ENCODE measurements around the gene AP1G2.
"Not testable (repeated sequence)": the region's sequence is repeated elsewhere in the genome, so short reads cannot be mapped to it uniquely, and the experiment has no call there.

AP1G2 gene, protein sequence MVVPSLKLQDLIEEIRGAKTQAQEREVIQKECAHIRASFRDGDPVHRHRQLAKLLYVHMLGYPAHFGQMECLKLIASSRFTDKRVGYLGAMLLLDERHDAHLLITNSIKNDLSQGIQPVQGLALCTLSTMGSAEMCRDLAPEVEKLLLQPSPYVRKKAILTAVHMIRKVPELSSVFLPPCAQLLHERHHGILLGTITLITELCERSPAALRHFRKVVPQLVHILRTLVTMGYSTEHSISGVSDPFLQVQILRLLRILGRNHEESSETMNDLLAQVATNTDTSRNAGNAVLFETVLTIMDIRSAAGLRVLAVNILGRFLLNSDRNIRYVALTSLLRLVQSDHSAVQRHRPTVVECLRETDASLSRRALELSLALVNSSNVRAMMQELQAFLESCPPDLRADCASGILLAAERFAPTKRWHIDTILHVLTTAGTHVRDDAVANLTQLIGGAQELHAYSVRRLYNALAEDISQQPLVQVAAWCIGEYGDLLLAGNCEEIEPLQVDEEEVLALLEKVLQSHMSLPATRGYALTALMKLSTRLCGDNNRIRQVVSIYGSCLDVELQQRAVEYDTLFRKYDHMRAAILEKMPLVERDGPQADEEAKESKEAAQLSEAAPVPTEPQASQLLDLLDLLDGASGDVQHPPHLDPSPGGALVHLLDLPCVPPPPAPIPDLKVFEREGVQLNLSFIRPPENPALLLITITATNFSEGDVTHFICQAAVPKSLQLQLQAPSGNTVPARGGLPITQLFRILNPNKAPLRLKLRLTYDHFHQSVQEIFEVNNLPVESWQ

DNA sequence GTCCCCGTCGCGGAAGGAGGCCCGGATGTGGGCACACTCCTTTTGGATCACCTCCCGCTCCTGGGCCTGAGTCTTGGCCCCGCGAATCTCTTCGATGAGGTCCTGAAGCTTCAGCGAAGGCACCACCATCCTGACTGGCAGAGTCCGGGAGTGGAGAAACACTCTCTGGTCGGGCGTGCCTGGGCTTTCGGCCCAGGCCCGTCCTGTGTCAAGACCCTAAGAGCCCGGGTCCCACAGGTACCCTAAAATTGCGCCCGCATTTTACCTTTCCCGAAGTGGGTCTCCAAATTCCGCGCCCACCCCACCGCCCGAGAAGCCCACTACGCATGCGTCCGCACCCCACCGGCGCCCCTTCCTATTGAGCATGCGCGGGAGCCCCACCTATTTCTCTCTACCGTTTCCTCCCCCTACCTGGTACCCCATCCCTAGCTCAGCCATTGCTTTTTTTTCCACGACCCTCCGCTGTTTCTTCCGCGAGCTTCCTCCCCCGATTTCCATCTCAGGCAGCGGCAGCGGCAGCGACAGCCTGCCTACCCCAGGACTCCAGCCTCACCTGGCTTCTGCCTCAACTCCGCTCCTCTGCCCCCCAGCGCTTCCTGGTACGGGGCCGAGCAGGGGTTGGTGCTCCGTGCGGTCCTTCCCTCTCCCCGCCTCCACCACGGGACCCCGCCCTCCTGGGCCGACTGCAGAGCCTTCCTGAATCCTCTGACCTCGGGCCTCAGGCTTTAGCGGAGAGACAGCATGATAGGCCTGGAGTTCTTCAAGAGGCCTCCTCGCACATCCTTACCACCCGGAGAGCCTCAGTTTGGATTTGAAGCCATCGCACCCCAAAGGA lies at the start of gene AP1G2:
Gene AP1G2, minus strand, starts transcription at position 606 of the 835 bp plus-strand sequence. Its CDS starts 477 bp downstream, at position 129.
- DNase-seq (ENCODE audit: low read depth) = peak; percentile 85

DNA sequence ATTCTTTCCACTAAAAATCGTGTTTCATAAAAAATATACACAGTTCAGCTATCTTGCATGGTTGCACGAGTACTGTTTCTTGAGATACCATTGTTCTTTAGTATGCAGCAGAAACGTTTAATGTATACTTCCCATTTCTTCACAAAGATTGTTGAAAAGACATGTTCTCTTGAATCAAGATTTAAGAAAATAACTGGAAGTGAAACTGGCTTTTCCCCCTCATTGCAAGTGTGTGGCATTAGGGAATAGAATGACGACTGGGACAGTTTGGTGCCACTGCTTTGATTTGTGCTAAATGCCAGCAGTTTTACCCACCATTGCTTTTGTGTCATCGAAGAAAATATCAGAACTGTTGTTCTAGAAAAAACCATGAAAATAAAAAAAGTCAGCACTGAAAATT lies 48.3 kb upstream of the AP1G2 start:
- DNase-seq (ENCODE audit: low read depth) = no peak

DNA sequence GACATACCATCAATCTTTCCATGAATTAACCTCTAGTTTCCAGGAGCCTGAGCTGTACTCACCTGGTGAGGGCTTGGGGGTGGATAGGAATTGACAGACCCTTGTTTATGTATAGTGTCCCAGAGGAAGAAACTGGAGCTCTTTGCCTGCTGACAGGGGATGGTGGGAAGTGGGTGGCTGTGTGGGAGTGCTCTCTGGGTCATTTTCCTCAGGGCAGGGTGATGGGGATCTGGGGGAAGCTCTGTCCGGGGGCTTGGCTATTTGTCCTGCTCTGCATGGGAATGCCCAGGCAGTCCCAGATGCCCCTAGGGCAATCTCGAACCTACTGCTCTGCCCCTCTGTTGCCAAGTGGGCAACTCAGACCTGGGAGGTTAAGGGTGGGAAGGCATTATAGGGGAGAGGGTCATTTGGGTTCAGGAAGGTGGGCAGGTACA lies 46.8 kb upstream of the AP1G2 start:
- no peak for DNase-seq (ENCODE audit: low read depth)

DNA sequence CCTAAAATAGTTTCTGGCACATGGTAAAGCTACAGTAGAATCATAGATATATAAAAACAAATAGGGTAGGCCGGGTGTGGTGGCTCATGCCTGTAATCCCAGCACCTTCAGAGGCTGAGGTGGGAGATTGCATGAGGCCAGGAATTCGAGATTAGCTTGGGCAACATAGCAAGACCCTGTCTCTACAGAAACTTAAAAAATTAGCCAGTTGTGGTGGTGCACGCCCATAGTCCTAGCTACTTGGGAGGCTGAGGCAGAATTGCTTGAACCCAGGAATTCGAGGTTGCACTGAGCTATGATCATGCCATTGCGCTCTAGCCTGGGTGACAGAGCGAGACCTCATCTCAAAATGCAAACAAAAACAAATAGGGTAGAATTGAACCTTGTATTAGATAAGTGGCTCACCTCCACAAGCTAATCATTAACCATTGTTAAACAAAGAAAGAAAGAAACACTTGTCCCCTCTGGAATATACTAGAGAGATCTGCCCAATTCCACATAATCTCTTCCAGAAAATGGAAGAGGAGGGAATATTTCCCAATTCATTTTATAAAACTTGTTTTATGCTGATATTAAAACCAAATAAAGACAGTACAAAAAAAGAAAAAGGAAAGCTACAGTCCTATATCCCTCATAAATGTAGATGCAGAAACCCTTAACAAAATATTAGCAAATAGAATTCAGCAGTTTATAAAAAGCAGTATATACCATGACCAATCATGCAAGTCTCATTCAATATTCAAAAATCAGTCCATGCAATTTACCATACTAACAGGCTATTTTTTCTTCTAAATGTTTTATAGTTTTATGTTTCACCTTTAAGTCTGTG lies 45.9 kb upstream of the AP1G2 start:
- DNase-seq (ENCODE audit: low read depth) = no peak

DNA sequence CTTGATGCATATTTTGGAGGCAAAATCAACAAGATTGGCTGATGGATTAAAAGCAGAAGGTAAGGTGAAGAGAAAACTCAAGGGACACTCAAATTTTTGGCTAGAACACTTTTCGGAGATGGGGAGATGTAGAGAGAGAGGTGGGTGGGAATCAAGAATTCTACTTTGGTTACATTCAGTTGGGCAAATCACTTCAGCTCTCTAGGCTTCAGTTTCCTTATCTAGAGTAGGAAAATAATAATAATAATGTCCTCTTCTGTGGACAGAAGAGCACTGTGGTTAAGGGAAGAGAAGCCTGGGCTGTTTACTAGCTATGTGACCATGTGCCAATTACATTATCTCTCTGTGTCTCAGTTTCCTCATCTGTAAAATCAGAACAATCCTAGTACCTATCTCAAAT lies 45.2 kb upstream of the AP1G2 start:
- no peak for DNase-seq (ENCODE audit: low read depth)

DNA sequence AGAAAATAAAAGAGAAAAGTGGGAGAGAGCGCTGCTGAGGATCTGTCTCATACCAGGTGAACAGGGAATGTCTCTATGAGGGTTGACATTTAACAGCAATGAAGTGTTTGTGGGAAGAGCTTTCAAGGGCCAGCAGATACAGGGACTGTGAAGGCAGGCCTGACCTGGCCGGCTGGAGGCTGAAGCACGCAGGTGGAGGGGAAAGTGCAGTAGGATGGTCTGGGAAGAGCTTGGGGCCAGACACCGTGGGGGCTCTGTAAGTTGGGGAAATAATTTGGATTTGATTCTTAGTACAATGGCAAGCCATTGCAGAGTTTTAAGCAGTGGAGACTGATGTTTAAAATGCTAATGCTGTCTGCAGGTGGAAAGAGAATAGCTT lies 44.8 kb upstream of the AP1G2 start:
- no peak for DNase-seq (ENCODE audit: low read depth)

DNA sequence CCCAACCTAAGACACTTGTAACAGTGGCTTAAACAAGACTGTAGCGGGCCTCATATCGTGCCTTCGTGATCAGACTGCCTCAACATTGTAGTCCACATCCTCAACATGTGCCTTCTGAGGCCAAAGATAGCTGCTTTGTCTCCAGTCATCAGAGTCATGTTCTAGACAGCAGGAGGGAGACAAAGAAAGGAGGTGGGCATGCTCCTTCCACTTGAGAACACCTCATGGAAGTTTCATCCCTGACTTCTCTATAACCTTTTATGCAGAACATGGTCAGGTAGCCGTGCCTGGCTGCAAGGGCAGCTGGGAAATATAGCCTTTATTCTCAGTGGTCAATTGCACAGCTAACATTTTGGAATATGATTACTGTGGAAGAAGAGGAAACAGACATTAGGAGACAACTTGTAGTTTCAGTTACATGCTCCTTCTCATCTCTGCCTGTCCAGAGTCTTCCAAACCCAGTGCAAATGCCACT lies 43.3 kb upstream of the AP1G2 start:
- no peak for DNase-seq (ENCODE audit: low read depth)

DNA sequence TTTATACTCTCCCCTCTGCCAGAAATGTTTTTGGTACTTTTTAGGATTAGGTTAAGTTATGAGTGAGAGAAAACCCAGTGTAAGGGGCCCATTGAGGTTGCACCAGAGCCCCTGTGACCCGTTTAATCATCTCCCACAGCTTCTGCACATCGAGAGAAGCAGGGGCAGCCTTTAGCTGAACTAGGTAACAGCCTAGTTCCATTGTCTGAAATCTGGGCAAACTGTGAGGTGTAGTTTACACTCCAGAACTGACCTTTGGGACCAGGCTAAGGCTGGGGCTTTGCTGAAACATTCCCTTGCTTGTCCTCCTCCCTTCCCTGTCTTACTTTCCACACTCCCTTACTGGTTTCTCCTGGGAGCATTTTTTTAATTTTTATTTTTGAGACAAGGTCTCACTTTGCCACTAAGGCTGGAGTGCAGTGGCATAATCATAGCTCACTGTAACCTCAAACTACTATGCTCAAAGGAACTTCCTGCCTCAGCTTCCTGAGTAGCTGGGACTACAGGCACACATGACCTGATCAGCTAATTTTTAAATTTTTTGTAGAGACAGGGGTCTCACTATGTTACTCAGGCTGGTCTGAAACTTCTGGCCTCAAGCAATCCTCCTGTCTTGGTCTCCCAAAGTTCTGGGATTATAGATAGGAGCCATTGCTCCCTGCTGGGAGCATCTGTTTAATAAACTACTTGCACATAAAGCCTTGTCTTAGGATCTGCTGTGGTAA lies 42.7 kb upstream of the AP1G2 start:
- no peak for DNase-seq (ENCODE audit: low read depth)

DNA sequence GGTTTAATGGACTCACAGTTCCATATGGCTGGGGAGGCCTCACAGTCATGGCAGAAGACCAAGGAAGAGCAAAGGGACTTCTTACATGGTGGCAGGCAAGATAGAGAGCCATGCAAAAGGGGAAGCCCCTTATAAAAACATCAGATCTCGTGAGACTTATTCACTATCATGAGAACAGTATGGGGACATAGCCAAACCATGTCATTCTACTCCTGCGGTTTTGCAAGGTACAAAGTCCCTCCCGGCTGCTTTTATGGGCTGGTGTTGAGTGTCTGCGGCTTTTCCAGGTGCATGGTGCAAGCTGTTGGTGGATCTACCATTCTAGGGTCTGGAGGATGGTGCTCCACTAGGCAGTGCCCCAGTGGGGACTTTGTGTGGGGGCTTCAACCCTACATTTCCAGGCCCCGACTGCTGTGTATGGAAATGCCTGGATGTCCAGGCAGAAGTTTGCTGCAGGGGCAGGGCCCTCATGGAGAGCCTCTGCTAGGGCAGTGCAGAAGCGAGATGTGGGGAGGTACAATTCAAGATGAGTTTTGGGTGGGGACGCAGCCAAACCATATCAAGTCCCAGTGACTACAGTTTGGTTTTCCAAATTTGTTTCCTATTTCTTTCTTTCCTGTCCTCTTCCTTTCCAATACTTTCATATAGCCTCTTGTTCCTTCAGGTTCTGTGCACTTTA lies 42.0 kb upstream of the AP1G2 start:
- not testable (repeated sequence) for DNase-seq (ENCODE audit: low read depth)

DNA sequence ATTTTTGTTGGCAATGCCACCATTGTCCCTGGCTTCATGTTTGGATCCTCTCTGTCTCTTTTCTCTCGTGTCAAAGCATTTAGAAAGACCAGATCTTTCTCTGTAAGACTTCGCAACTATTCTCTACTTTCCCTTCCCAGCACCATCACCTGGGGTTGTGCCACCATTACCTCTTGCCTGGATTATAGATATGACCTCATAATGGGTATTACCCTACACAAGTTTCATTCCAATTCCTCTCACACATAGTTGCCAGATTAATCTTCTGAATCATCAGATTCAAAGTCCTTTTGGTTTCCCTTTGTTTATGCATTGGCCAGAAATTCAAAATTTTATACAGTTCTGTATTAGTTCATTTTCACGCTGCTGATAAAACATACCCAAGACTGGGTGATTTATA lies 41.4 kb upstream of the AP1G2 start:
- no peak for DNase-seq (ENCODE audit: low read depth)

DNA sequence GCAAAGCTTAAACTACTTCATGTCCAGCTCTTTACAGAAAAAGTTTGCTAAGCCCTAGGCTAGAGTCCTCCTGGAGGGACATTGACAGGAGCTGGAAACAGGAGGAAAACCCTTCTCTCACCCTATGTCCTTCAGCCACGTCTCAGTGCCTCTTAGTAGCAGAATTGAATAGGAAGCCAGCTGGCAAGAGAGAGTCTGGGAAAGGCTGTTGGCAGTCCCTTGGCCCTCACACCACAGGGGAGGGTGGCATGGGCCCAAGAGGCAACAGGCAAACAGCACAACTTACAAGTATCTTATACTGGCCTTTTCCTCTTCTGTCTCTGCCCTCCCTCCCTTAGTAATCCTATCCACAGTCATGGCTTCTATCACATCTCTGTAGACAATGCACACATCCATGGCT lies 40.9 kb upstream of the AP1G2 start:
- DNase-seq (ENCODE audit: low read depth) = no peak

DNA sequence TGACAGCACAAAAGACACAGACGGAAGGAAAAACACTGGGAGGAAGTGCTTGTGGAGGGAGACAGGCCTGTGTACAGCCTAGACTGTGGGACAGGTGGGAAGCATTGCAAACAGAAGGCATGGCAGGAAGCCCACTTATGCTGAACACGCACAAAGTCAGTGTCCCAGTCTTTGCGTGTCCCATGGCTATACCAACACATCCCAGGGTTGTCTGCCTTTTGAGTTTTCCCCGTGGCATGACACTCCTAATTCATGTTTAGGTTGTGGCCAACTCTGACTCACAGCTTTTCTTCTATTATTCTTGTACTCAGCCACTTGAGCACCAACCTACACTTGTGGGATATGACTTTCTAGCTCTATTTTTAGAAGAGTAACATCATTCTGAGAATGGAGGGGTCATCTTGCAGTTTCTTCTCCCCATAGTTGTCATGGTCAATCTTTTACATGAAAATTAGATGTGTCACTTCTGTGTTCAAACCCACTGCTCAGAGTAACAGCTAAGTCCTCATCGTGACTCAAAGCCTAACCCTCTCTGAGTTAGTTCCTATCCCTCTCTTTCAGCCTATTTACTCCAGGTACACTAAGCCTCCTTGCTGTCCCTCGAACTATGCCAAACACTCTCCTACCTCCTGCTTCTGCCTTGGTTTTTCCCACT lies 38.5 kb upstream of the AP1G2 start:
- no peak for DNase-seq (ENCODE audit: low read depth)

DNA sequence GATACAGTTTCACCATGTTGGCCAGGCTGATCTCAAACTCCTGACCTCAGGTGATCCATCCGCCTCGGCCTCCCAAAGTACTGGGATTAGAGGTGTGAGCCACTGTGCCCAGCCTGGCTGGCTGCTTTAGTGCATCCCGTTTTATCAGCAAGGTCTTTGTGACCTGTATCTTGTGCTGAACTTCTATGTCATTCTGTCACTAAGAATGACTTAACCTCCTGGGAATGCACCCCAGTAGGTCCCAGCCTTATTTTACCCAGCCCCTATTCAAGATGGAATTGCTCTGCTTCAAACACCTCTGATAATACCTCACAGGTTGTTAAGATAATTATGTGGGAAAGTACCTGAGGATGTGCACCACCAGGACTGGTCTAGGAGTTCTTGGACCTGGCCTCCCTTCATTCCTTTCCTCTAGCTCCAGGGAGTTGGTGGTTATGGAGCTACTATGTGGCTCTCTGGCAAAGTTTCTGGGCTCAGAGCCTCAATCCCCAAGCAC lies 37.1 kb upstream of the AP1G2 start:
- no peak for DNase-seq (ENCODE audit: low read depth)

DNA sequence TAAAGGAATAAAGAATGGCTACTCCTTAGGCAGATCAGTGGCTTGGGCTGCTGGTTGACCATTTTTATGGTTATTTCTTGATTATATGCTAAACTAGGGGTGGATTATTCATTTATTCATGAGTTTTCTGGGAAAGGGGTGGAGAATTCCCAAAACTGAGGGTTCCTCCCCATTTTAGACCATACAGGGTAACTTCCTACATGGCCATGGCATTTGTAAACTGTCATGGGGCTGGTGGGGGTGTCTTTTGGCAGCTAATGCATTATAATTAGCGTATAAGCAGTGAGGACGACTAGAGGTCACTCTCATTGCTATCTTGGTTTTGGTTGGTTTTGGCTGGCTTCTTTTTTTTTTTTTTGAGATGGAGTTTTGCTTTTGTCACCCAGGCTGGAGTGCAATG lies 36.6 kb upstream of the AP1G2 start:
- no peak for DNase-seq (ENCODE audit: low read depth)

DNA sequence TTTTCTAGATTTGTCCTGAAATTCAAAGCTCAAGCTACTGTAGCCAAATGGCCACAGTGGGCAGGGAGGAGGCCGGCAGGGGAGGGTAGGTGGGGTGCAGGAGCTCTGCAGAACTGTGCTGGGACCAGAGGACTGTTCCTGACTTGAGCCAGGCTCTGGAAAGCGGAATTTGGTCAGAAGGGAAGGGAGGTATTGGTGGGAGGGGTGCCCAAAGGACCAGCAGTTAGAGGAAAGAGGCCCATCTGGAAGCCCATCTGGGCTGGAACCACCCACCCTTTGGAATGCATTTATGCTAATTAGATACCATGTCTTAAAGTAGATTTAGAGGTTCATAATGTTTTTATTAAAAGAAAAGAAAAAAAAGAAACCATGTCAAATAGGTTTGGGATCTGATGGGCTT lies 35.5 kb upstream of the AP1G2 start:
- no peak for DNase-seq (ENCODE audit: low read depth)

DNA sequence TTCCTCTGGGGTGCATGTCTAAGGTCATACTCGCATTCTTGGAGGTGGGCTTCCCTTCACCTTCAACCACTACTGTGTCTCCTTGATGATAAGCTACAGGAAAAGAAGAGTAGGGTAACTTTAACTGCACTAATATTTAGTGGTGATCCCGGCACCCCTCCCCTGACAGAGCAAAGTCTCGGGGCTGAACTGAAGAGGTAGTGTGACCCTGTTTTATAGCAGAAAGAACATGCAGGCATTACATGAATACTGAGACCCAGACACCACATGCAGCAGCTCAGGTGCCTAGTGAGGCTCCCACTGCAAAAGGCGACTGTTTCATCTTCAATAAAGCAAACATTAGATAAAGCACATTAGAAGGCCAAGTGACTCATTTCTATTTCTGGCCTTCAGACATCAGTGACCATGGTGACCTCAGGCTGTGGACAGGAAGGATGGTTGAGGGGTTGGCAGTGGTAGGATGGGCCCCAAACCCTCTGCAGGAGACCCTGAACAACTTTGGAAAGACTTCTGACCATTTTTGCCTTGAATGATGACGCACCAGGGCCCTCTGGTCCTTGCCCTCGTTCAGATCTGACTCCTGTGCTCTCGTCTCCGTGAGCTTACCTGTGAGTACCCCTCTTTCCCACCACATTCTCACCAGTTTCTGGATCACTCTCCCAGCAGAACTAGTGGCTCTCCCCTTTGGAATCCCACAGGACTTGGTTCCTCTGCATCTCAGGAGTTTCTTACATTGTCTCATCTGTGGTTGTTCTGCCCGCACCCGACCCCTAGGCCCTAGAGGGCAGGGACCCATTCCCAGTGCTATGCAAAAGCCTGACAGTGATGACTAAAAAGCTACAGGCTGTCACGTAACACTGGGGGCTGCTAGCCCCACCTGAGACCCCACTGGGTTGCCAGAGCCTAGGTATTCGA lies 34.8 kb upstream of the AP1G2 start:
- DNase-seq (ENCODE audit: low read depth) = no peak

DNA sequence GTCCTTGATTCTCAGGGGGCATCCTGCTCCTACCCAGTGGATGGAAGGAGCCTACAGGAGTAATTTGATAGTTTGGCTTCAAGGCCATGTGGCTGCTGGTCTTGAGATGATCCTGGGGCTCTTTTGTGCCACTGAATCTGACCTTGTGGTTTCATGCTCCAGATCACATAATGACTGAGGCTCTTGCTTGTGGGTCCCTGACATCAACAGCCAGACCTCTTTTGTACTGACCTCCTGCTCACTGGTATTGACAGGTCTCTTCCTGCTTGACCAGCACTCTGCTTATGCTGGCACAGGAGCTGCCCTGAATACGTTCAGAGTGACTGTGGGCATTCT lies 34.2 kb upstream of the AP1G2 start:
- DNase-seq (ENCODE audit: low read depth) = no peak

DNA sequence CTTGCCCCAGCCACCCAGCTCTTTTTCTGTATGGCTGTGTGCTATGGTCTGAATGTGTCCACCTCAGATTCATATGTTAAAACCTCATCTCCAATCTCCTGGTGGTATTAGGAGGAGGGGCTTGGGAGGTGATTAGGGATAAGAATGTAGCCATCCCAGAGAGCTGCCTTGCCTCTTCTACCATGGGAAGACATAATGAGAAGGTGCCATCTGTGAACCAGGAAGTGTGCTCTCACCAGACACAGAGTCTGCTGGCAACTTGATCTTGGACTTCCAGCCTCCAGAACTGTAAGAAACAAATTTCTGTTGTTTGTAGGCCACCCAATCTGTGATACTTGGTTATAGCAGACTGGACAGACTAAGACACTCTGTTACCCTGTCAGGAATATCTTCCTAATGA lies 33.8 kb upstream of the AP1G2 start:
- no peak for DNase-seq (ENCODE audit: low read depth)

DNA sequence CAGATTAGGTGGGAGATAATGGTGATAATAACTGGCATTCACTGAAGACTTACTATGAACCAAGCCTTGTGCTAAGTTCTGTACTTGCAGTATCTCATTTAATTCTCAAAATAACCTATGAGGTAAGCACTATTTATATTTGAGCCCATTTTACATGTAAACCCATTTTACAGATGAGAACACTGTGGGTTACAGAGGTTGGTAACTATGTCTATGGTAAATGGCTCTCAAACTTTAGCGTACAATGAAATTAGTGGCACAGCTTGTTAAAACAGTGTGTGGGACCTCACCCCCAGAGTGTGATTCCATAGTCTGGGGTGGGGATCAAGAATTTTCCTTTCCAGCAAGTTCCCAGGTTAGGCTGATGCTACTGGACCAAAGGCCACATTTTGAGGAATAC lies 33.2 kb upstream of the AP1G2 start:
- no peak for DNase-seq (ENCODE audit: low read depth)
